WTC11 (cell line): Measurements from ENCODE around the gene SLC9A9. TPM values are rescaled to one million over a fixed set of nuclear protein-coding genes. Genes with fewer than 3 reads are reported as not detected.

ENCODE experiments used
- ATAC-seq: fragments of 200-7000 bp; cut with Tn5 transposase; 2 replicates; pipeline ENCODE4 v1.10.0; 2021; ENCODE audit warnings: mild to moderate bottlenecking, moderate library complexity
- CTCF ChIA-PET: fragments of 300-600 bp; sonication (Branson Sonifier 250); formaldehyde crosslinking; loops from one replicate; lab custom pipeline; 2021; ENCODE audit warnings: antibody characterized with exemption; lab: Charles Lee
- POLR2A ChIA-PET: fragments of 350-600 bp; sonication (Branson Sonifier 250); formaldehyde crosslinking; loops from one replicate; lab custom pipeline; 2021; ENCODE audit warnings: antibody characterized with exemption; lab: Charles Lee
- DNase-seq: peaks from one replicate; pipeline ENCODE4 v3.0.0; 2021; ENCODE audit warnings: low spot score
- H3K27ac Mint-ChIP-seq: 2 replicates; pipeline ENCODE4 v1.8.0; 2021; ENCODE audit warnings: mixed read lengths
- H3K27me3 Mint-ChIP-seq: 2 replicates; pipeline ENCODE4 v1.8.0; 2021; ENCODE audit warnings: low read depth, mild to moderate bottlenecking, moderate library complexity, mixed read lengths
- H3K36me3 Mint-ChIP-seq: 2 replicates; pipeline ENCODE4 v1.8.0; 2021; ENCODE audit warnings: mixed read lengths
- H3K4me1 Mint-ChIP-seq: 2 replicates; pipeline ENCODE4 v1.8.0; 2022; ENCODE audit warnings: mixed read lengths
- H3K4me3 Mint-ChIP-seq: 2 replicates; pipeline ENCODE4 v1.8.0; 2021; ENCODE audit warnings: mild to moderate bottlenecking, moderate library complexity, mixed read lengths
- H3K9me3 Mint-ChIP-seq: 2 replicates; pipeline ENCODE4 v1.8.0; 2021; ENCODE audit warnings: mixed read lengths
- ARID4B ChIP-seq: sonication (generic); formaldehyde crosslinking; IDR thresholded peaks from 2 replicates; pipeline ENCODE4 v1.8.0; 2023; ENCODE audit warnings: missing genetic modification reagents, mild to moderate bottlenecking, borderline replicate concordance
- ATF3 ChIP-seq: sonication (generic); formaldehyde crosslinking; conservative IDR thresholded peaks from 2 replicates; pipeline ENCODE4 v1.8.1; 2022; ENCODE audit warnings: mild to moderate bottlenecking, missing genetic modification reagents
- FOXK1 ChIP-seq: sonication (generic); formaldehyde crosslinking; IDR thresholded peaks from 2 replicates; pipeline ENCODE4 v1.8.0; 2022; ENCODE audit warnings: mild to moderate bottlenecking, moderate library complexity, missing genetic modification reagents
- FOXP1 ChIP-seq: sonication (generic); formaldehyde crosslinking; IDR thresholded peaks from 2 replicates; pipeline ENCODE4 v1.8.0; 2022; ENCODE audit warnings: missing genetic modification reagents, mild to moderate bottlenecking, moderate library complexity, borderline replicate concordance
- IRF1 ChIP-seq: sonication (generic); formaldehyde crosslinking; IDR thresholded peaks from 2 replicates; pipeline ENCODE4 v1.8.0; 2023; ENCODE audit warnings: missing genetic modification reagents
- KAT7 ChIP-seq: sonication (generic); formaldehyde crosslinking; IDR thresholded peaks from 2 replicates; pipeline ENCODE4 v1.8.1; 2023; ENCODE audit warnings: missing genetic modification reagents, mild to moderate bottlenecking, borderline replicate concordance
- MYBL2 ChIP-seq: sonication (generic); formaldehyde crosslinking; IDR thresholded peaks from 2 replicates; pipeline ENCODE4 v1.8.1; 2023; ENCODE audit warnings: mild to moderate bottlenecking, moderate library complexity, missing genetic modification reagents
- OVOL2 ChIP-seq: fragments of 250-450 bp; sonication (Bioruptor Pico); IDR thresholded peaks from 2 replicates; pipeline ENCODE4 v1.9.0; 2021; ENCODE audit warnings: mild to moderate bottlenecking, borderline replicate concordance
- STAT6 ChIP-seq: sonication (generic); formaldehyde crosslinking; conservative IDR thresholded peaks from 2 replicates; pipeline ENCODE4 v1.8.1; 2023; ENCODE audit warnings: mild to moderate bottlenecking, low read depth, missing genetic modification reagents, moderate library complexity
- TEAD4 ChIP-seq: sonication (generic); formaldehyde crosslinking; IDR thresholded peaks from 2 replicates; pipeline ENCODE4 v1.8.0; 2022; ENCODE audit warnings: mild to moderate bottlenecking, missing genetic modification reagents
- TP53 ChIP-seq: sonication (generic); formaldehyde crosslinking; IDR thresholded peaks from 2 replicates; pipeline ENCODE4 v1.8.1; 2023; ENCODE audit warnings: mild to moderate bottlenecking, missing genetic modification reagents
- ZNF121 ChIP-seq: sonication (generic); formaldehyde crosslinking; IDR thresholded peaks from 2 replicates; pipeline ENCODE4 v1.8.0; 2023; ENCODE audit warnings: missing genetic modification reagents
- ZNF138 ChIP-seq: sonication (generic); formaldehyde crosslinking; conservative IDR thresholded peaks from 2 replicates; pipeline ENCODE4 v1.8.1; 2022; ENCODE audit warnings: mild to moderate bottlenecking, moderate library complexity, missing genetic modification reagents
- ZNF219 ChIP-seq: sonication (generic); formaldehyde crosslinking; IDR thresholded peaks from 2 replicates; pipeline ENCODE4 v1.8.0; 2023; ENCODE audit warnings: missing genetic modification reagents, mild to moderate bottlenecking, borderline replicate concordance
- ZNF281 ChIP-seq: sonication (generic); formaldehyde crosslinking; IDR thresholded peaks from 2 replicates; pipeline ENCODE4 v1.8.0; 2023; ENCODE audit warnings: mild to moderate bottlenecking, missing genetic modification reagents
- ZNF423 ChIP-seq: fragments of 250-450 bp; sonication (Bioruptor Pico); IDR thresholded peaks from 2 replicates; pipeline ENCODE4 v2.1.2; 2022; ENCODE audit warnings: mild to moderate bottlenecking, moderate library complexity
- total RNA-seq: library from RNA; stranded (reverse); gene quantifications from 3 replicates; pipeline ENCODE4 v1.2.3, GENCODE V29; 2021

SLC9A9 gene
- total RNA-seq, 1 experiment from 2014 or later, result 1.2 TPM

GRCh38 chr3:143576568-143577270 is 271.5 kb downstream of the SLC9A9 start:
- Mint-ChIP-seq H3K4me1 (peaks cover 13% of the 10 kb centered on the region), H3K9me3 (no peaks in the 10 kb centered on the region), H3K4me3 (no peak overlapping the region), H3K27me3 (no peaks in the 10 kb centered on the region; the same call in 1 of the 2 replicates), H3K27ac (no peak overlapping the region), H3K36me3 (no peaks in the 10 kb centered on the region)
- ATAC-seq (no peak), DNase-seq (no peak)
- POLR2A ChIA-PET, result no interaction called here
- CTCF ChIA-PET, result no interaction called here
- TF ChIP-seq KAT7, result no peak
- TF ChIP-seq IRF1 (CRISPR knock-in tag), result no peak
- no peak for TF ChIP-seq ZNF281 (CRISPR knock-in tag)
- TF ChIP-seq ZNF121, result no peak
- TF ChIP-seq STAT6 (CRISPR knock-in tag), result no peak
- no peak for TF ChIP-seq ZNF138
- no peak for TF ChIP-seq FOXK1
- no peak for TF ChIP-seq TP53 (CRISPR knock-in tag)
- no peak for TF ChIP-seq TEAD4 (CRISPR knock-in tag)
- no peak for TF ChIP-seq ZNF219 (CRISPR knock-in tag)
- TF ChIP-seq ATF3 (CRISPR knock-in tag), result no peak
- no peak for TF ChIP-seq ZNF423 (CRISPR knock-in tag)
- no peak for TF ChIP-seq FOXP1 (CRISPR knock-in tag)
- TF ChIP-seq MYBL2 (CRISPR knock-in tag), result no peak
- no peak for TF ChIP-seq OVOL2 (CRISPR knock-in tag)
- no peak for TF ChIP-seq ARID4B
